HG02970 (cell line): ENCODE measurements around the gene ADGRE1.

Experiments
- ATAC-seq: cut with Tn5 transposase; IDR thresholded peaks from one replicate; pipeline ENCODE4 v1.9.1; 2021; ENCODE audit warnings: mild to moderate bottlenecking, moderate library complexity, moderate number of reproducible peaks; ENCODE audit not compliant: unreplicated experiment, low FRiP score

Gene ADGRE1

GRCh38 chr19:6952956-6953355 is 65.6 kb downstream of the ADGRE1 start:
- no peak for ATAC-seq

GRCh38 chr19:6955082-6955481 is 67.7 kb downstream of the ADGRE1 start:
- no peak for ATAC-seq

- ATAC-seq = no peak
Measured at GRCh38 chr19:6956573-6956972, 69.2 kb downstream of the ADGRE1 start.

GRCh38 chr19:6958791-6959190 is 71.4 kb downstream of the ADGRE1 start:
- no peak for ATAC-seq

- ATAC-seq = no peak
Measured at GRCh38 chr19:6963244-6963852, 76.0 kb downstream of the ADGRE1 start.

- no peak for ATAC-seq
Measured at GRCh38 chr19:6963937-6964336, 76.6 kb downstream of the ADGRE1 start.

- ATAC-seq = no peak
Measured at GRCh38 chr19:6967967-6968366, 80.6 kb downstream of the ADGRE1 start.

GRCh38 chr19:6969490-6969889 is 82.1 kb downstream of the ADGRE1 start:
- ATAC-seq = no peak

GRCh38 chr19:6970021-6970420 is 82.6 kb downstream of the ADGRE1 start:
- no peak for ATAC-seq

GRCh38 chr19:6970443-6970842 is 83.1 kb downstream of the ADGRE1 start:
- ATAC-seq = no peak

- ATAC-seq = no peak
Measured at GRCh38 chr19:6971366-6971765, 84.0 kb downstream of the ADGRE1 start.

- no peak for ATAC-seq
Measured at GRCh38 chr19:6976197-6976596, 88.8 kb downstream of the ADGRE1 start.

- ATAC-seq = no peak
Measured at GRCh38 chr19:6979399-6979798, 92.0 kb downstream of the ADGRE1 start.

GRCh38 chr19:6983448-6983847 is 96.1 kb downstream of the ADGRE1 start:
- no peak for ATAC-seq

GRCh38 chr19:6987850-6988249 is 100.5 kb downstream of the ADGRE1 start:
- no peak for ATAC-seq

- ATAC-seq = no peak
Measured at GRCh38 chr19:6988257-6988656, 100.9 kb downstream of the ADGRE1 start.
